22Rv1 (cell line): ENCODE measurements around the gene OTUD7B.

Experiments used
- ZFX ChIP-seq: fragments of 450-650 bp; IDR thresholded peaks from 2 replicates; pipeline ENCODE4 v1.6.1; 2017; ENCODE audit warnings: antibody characterized with exemption, borderline replicate concordance
- TF ChIP-seq, protein P1 (sequence below): fragments of 450-650 bp; IDR thresholded peaks from 2 replicates; pipeline ENCODE4 v1.5.1; 2017; ENCODE audit warnings: mild to moderate bottlenecking

DNA sequence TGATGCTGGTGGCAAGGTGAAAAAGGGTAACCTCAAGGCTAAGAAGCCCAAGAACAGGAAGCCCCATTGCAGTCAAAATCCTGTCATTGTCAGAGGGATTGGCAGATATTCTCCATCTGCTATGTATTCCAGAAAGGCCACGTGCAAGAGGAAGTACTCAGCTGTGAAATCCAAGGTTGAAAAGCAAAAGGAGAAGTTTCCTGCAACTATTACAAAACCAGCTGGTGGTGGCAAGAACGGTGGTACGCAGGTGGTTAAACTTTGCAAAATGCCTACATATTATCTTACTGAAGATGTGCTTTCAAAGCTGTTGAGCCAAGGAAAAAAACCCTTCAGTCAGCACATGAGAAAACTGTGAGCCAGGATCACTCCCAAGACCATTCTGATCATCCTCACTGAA is 43.4 kb upstream of the OTUD7B start:
- TF ChIP-seq, protein P1, sequence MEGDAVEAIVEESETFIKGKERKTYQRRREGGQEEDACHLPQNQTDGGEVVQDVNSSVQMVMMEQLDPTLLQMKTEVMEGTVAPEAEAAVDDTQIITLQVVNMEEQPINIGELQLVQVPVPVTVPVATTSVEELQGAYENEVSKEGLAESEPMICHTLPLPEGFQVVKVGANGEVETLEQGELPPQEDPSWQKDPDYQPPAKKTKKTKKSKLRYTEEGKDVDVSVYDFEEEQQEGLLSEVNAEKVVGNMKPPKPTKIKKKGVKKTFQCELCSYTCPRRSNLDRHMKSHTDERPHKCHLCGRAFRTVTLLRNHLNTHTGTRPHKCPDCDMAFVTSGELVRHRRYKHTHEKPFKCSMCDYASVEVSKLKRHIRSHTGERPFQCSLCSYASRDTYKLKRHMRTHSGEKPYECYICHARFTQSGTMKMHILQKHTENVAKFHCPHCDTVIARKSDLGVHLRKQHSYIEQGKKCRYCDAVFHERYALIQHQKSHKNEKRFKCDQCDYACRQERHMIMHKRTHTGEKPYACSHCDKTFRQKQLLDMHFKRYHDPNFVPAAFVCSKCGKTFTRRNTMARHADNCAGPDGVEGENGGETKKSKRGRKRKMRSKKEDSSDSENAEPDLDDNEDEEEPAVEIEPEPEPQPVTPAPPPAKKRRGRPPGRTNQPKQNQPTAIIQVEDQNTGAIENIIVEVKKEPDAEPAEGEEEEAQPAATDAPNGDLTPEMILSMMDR: no peak
- TF ChIP-seq ZFX: no peak
